GM19455 (cell line): ENCODE results near the gene POU2AF1.
"Not testable (repeated sequence)": the region's sequence is repeated elsewhere in the genome, so short reads cannot be mapped to it uniquely, and the experiment has no call there.

ENCODE experiments used
- ATAC-seq: cut with Tn5 transposase; IDR thresholded peaks from one replicate; pipeline ENCODE4 v1.9.1; 2021; ENCODE audit not compliant: unreplicated experiment

POU2AF1 gene

DNA sequence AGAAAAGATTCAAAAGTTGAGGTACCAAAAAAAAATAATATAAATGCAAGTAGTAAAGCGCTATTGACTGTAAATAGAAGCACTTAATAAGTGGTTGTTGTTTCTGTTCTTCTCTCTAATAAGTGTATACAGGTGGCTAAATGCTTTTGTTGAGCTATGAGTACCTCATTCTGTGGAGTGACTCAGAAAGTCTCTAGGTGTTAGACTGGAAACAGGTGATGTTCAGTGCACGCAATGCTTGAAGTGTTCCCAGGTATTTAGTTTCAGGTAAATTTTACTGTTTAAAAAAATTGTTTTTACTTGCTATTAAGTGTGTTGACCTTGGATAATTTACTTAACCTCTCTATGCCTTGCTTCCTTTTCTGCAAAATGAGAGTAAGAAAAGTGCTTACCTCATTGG, 56.5 kb downstream of the POU2AF1 start:
- no peak for ATAC-seq

DNA sequence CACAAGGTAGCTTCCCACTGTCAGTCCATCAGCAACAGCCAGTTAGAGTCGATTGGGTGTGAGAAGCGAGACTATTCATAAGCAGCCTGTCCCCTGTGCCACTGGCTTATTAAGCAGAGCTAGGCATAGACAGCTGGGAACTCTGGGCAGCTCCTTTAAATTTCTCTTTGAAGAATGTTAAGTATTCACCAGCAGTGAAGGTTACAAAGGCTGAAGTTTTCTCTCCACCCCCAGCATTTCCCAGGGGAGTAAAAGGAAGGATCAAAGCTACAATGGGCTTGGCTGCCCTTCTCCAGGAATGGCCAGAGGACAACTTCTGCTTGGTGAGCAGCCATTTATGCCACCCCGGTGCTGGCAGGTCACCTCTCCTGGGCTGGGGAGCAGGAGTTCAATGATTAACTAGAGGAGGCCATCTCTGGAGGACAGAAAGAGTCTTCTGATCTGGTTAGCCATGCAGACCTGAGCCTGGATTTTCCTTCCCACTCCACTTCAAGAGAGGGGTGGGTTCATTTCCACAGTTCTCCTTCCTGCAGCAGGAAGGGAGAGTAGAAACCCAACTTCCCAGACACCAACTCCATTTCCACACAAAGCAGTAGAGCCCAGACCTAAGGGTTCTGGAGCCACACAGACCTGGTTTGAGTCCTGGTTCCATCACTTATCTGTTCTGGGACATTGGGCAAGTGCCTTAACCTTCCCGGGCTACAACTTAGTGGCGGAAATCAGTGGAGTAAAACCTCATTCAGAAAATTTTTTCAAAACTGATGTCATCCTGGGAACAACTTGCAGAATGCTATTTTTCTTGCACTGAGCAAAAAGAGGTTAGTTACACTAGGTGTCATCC, 58.1 kb downstream of the POU2AF1 start:
- ATAC-seq: no peak

DNA sequence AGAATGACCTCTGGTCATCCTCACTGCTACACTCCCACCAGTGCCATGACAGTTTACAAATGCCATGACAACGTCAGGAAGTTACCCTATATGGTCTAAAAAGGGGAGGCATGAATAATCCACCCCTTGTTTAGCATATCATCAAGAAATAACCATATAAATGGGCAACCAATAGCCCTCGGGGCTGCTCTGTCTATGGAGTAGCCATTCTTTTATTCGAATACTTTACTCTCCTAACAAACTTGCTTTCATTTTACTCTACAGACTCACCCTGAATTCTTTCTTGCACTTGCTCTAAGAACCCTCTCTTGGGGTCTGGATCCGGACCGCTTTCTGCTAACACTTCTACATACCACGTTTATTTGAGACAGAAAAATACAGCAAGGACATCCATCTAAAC, 58.9 kb downstream of the POU2AF1 start:
- ATAC-seq: not testable (repeated sequence)

DNA sequence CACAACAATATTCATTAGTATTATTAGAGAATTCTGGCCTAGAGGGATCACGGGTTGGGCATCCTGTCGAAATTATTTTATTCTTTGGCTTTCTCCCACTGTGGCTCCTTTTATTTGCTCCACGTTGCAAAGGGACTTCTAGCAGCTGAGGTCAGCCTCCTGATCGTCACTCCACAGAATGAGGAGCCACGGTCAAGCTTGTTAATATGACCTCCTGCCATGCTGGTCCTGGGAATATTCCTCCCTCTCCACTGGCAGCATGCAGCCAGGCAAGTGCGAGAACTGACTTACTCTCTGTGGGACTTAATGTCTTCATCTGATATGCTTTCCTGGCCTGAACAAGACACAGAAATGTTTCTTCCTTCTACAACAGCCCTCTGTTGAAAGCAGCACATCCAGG, 59.8 kb downstream of the POU2AF1 start:
- no peak for ATAC-seq

DNA sequence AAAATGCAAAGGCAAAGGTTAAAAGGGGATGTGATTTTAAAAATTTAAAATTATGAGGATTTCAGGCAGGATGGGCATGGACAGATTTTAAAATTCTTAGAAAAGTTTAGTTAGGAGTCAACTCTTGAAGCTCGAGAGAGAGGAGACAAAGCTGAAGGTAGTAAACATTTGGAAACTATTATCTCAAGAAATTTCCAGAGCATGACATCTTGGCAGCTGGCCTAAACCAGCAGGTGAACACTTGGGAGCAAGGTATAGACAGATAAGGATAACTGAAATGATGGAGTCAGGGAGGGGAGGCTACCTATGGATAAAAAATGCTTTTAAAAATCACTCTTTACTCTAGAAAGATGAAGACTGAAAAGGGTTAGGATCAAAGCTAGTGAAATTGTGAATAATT, 67.0 kb downstream of the POU2AF1 start:
- no peak for ATAC-seq

DNA sequence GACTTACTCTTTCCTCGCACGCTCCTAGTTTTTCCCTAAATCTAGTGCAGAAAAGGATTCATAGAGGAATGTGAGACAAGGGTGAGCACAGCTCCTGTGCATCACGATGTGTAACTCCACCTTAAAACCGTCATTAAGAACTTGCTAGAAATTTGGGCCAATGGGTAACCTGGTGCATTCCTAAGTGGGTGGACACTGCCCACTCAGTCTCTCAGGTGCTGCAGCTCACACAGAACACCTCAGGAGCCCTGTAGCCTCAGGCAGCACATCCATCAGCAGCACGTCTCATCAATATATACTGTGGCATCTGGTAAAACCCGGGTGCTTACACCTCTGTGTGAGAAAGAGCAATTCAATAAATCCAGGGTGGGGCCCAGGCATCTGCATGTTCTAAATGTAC, 68.4 kb downstream of the POU2AF1 start:
- no peak for ATAC-seq

DNA sequence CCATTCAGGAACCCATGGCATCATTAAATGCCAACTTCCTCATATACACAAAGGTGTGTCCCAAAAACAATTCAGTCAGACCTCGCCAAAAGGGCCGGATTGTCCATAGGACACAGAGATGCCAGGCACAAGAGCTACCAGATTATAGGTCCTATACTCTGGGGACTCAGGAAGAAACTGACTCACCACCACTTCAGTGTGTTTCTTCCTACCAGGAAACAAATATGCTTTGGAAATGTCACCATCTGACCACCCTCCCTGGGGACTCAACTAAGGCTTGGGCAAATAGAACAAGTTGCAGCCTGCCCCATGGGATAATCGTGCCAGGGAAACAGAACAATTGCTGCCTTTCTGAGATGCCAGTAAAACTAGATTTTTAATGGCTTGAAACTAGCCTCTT, 69.0 kb downstream of the POU2AF1 start:
- ATAC-seq: no peak

DNA sequence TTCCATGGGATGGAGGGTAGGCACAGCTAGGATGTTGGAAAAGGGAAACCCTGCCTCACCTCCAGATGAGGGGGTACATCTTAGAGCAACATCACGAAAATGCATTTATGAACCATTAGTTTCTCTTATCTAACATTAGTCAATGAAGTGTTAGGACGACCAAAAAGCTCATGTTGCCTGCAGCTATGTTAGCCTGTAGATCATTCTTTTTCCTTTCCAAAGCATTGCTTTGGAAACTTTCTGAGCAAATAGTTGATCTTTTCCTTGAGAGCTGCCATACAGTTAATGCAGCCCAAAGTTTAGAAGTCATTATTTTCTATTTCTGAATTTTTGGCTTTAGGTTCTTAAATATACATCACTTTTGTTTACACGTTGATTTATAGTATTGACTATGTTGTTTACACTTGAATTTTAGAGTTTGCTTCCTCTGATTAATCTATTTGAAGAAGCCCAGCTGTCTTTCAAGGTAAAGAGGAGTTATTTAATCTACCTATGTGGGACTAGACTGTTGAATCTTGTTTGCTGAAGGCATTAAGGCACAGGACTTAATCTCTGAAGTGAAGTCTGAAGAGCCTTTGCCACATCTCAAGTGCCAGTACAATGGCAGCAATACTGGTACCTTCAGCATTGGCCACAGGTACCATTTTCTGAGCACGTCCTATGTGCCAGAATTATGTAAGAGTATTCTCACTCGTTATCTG, 69.7 kb downstream of the POU2AF1 start:
- no peak for ATAC-seq

DNA sequence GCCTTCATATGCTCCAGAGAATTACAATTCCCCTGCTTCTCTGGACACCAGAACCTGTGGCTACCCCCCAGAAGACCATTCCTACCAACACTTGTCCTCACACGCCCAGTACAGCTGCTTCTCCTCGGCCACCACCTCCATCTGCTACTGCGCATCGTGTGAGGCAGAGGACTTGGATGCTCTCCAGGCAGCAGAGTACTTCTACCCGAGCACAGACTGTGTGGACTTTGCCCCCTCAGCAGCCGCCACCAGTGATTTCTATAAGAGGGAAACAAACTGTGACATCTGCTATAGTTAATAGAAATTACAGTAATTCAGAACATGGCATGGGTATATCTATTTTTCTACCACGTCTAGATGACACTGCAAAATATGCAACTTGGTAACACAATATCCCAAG, 70.9 kb downstream of the POU2AF1 start:
- no peak for ATAC-seq

DNA sequence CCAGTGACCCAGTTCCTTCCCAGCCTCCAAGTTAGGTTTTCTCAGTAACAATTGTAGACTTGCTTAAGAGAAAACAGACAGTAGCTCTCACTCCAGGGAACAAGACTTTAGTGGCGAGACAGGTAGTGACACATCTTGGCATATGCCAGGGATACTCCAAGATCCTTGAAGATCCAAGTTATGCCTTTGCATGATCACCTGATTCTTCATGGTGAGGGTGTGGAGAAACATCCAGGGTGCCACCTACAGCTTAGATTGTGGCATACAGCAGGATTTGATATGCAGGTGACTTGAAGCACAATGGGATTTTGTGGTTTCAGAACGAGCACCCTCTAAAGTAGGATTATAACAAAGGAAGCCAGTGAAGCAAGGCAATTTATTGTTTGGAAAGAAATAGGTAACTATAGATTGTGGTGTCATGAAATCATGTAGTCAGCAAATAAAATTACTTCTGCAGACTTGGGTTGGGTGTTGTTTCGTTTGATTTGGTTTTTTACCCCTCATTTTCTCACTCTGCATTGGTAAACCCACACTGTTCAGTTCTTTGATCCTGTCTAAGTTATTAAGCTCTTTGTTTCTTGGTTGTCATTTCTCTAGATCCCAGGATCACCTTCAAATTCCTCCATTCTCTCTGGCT, 71.5 kb downstream of the POU2AF1 start:
- ATAC-seq: no peak

DNA sequence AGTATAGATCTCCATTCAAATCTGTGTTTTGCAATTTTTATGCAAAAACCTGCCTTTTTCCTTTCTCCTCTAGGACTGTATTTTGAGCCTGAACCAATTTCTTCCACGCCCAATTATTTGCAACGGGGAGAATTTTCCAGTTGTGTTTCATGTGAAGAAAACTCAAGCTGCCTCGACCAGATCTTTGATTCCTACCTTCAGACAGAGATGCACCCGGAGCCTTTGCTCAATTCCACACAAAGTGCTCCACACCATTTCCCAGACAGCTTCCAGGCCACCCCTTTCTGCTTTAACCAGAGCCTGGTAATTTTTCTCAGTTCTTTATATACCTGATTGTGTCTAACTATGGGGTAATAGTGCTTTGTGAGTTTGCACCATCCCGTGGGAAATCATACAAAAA, 72.8 kb downstream of the POU2AF1 start:
- ATAC-seq: no peak

DNA sequence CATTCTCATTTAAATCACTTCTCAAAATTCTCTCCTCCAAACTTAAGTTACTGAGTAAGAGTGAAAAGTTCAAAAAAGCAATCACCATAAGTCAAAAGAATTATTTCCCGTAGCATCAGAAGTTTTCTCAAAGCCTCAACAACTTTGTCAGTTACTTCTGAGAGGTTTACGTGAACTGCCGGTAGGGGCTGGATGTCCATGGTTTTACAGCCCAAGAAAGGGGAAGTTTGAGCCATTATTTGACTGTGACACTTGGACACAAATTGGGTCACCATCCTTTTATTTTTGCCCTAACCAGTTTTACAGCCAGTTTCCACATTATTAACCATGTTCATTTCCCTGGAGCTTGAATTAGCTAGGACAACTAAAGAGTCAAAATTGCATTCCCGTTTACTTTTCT, 73.2 kb downstream of the POU2AF1 start:
- no peak for ATAC-seq

DNA sequence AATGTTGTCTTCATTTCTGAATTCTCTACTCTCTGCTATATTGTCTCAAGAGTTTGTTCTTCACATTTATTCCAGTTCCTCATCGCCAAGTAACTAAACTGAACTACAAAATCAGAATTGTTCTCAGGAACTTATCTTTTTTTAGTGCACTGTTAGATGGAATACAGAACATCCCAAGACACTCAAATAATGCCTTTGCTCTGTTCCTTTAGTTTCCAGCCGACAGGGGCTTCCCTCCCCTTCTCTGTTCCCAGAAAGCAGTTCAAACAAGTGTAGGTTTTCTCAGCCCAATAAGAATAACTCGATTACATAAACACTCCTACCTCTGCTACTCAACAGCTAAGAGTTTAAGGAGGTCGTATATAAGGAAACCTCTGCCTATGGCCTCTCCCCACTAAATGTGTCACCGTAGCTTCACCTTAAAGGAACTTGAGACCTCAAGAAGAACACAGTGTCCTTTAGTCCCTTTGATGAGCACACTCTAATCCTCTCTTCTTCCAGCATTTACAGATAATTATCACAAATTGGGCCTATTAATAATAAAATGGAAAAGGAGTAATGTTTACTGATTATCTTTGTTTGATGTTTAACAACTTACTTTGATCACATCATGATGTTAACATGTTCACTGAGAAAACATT, 73.8 kb downstream of the POU2AF1 start:
- ATAC-seq: no peak

DNA sequence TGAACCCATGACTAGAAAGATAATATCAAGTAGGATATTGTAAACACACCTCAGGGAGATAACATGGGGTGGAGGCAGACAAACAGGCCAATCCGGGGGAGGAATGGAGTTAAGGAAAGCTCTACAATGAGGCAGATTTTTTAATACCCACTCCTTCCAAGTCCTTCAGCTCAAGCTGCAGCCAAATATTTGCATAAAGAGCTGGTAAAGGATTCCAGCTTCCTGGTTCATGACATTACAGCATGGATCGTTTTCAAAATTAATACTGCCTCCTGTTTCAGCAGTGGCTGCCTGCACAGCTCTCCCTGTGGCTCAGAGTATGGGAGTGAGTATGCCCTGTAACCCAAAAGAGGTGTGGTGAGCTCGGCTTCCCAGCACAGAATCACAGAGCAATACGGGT, 75.6 kb downstream of the POU2AF1 start:
- no peak for ATAC-seq

DNA sequence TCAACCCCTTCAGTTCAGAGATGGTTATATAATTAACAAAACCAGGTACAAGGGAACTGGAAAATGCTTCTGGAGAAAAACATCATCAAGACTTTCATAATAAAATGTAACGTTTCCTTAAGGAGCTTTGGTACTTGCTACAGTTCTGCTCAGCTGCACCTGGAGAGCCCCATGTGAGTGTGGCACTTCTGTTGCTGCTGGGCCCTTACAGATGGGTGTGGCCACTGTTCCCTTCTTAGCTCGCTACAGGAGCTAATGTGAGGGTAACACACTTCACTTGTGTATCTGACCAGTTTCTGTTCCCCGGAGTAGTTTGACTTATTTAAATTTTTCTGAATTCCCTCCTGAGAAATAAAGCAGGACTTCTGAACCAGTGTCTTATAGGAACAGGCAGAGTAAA, 76.8 kb downstream of the POU2AF1 start:
- no peak for ATAC-seq
